ENCODE data around the gene URB1.

Gene URB1

DNA sequence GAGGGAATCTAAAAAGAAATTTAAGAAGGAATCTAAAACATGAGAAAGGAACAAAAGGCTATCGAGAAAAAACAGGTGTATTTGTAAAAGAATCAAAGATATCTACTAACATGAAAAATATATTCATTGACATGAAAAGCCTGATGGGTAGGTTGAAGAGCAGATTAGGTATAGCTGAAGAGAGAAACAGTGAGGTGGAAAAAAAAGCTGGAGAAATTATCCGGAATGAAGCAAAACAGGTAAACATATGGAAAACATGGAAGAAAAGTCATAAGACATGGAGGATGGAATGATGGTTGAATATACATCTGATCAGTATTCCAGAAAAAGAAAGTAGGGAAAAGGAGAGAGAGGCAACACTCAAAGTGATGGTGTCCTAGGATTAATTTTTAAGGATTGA lies 29.3 kb upstream of the URB1 start:
- no peak overlapping the region for H4K5ac ChIP-seq (ENCODE audit: low read length)
- no peak overlapping the region for H2BK5ac ChIP-seq (ENCODE audit: low read length)
- H3K9ac ChIP-seq (ENCODE audit: low read length) = no peak overlapping the region
- no peaks in the 10 kb centered on the region for H3K79me1 ChIP-seq (ENCODE audit: low read length)
- H4K8ac ChIP-seq (ENCODE audit: low read depth, low read length) = no peak overlapping the region
- H3K18ac ChIP-seq (ENCODE audit: low read length) = no peak overlapping the region
- no peak overlapping the region for H3K27ac ChIP-seq (ENCODE audit: low read depth, low read length)
- no peak overlapping the region for H2BK120ac ChIP-seq (ENCODE audit: low read depth, low read length)
- DNase-seq = no peak
- no peak overlapping the region for H3K56ac ChIP-seq (ENCODE audit: low read length)
- no peaks in the 10 kb centered on the region for H3K4me1 ChIP-seq (ENCODE audit: control insufficient read depth, low read depth, low read length)
- H3K27me3 ChIP-seq (ENCODE audit: insufficient read depth, low read length, poor library complexity) = no peaks in the 10 kb centered on the region
- H2BK15ac ChIP-seq (replicated peaks; ENCODE audit: low read depth) = no peak overlapping the region
- no CpG with 5 or more reads among the region's 2 CpGs for WGBS (ENCODE audit: extremely low coverage, insufficient coverage, low lambda C conversion rate)
- no peak overlapping the region for H2AK5ac ChIP-seq (ENCODE audit: low read length)
- H3K23ac ChIP-seq (ENCODE audit: low read length) = no peak overlapping the region
- no peak overlapping the region for H3K4me3 ChIP-seq (ENCODE audit: low read length)
- no peak overlapping the region for H3K4ac ChIP-seq (ENCODE audit: low read depth, low read length)
- no peaks in the 10 kb centered on the region for H3K79me2 ChIP-seq (ENCODE audit: control insufficient read depth, insufficient read depth, low read length)
- H3K4me2 ChIP-seq (ENCODE audit: low read length) = no peak overlapping the region
- H3K36me3 ChIP-seq (ENCODE audit: control insufficient read depth, insufficient read depth, low read length) = no peaks in the 10 kb centered on the region

DNA sequence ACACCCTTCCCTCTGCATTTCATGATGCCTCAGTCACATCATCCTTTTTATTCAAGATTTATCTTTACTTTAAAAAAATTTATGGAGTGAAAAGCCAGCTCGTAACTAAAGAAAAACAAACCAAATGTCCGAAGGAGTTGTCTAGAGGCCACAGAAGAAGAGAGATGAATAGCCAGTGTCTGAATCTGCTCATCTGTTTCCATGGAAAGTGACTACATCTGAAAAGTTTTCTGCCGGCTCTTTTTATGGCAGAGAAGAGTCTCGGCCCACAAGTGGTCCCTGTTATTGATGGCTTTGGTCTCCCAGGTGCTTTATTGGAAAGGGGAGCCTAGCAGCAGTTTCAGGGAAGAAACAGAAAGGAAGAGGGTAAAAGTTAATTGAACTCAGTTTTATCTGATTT lies 25.3 kb upstream of the URB1 start:
- H3K4me3 ChIP-seq (ENCODE audit: low read length) = no peak overlapping the region
- H3K79me1 ChIP-seq (ENCODE audit: low read length) = no peaks in the 10 kb centered on the region
- no peak overlapping the region for H3K4me2 ChIP-seq (ENCODE audit: low read length)
- no peak overlapping the region for H2BK5ac ChIP-seq (ENCODE audit: low read length)
- no peak overlapping the region for H4K5ac ChIP-seq (ENCODE audit: low read length)
- H3K9ac ChIP-seq (ENCODE audit: low read length) = no peak overlapping the region
- no peak for DNase-seq
- no peak overlapping the region for H2BK120ac ChIP-seq (ENCODE audit: low read depth, low read length)
- H3K4me1 ChIP-seq (ENCODE audit: control insufficient read depth, low read depth, low read length) = no peaks in the 10 kb centered on the region
- no peak overlapping the region for H3K27ac ChIP-seq (ENCODE audit: low read depth, low read length)
- peaks cover 7% of the 10 kb centered on the region for H3K27me3 ChIP-seq (ENCODE audit: insufficient read depth, low read length, poor library complexity)
- H3K18ac ChIP-seq (ENCODE audit: low read length) = no peak overlapping the region
- no peak overlapping the region for H2AK5ac ChIP-seq (ENCODE audit: low read length)
- no peak overlapping the region for H3K23ac ChIP-seq (ENCODE audit: low read length)
- no peaks in the 10 kb centered on the region for H3K79me2 ChIP-seq (ENCODE audit: control insufficient read depth, insufficient read depth, low read length)
- WGBS (ENCODE audit: extremely low coverage, insufficient coverage, low lambda C conversion rate) = no CpG with 5 or more reads among the region's 4 CpGs
- no peak overlapping the region for H3K56ac ChIP-seq (ENCODE audit: low read length)
- no peak overlapping the region for H4K8ac ChIP-seq (ENCODE audit: low read depth, low read length)
- no peak overlapping the region for H2BK15ac ChIP-seq (replicated peaks; ENCODE audit: low read depth)
- H3K36me3 ChIP-seq (ENCODE audit: control insufficient read depth, insufficient read depth, low read length) = no peaks in the 10 kb centered on the region
- H3K4ac ChIP-seq (ENCODE audit: low read depth, low read length) = no peak overlapping the region

DNA sequence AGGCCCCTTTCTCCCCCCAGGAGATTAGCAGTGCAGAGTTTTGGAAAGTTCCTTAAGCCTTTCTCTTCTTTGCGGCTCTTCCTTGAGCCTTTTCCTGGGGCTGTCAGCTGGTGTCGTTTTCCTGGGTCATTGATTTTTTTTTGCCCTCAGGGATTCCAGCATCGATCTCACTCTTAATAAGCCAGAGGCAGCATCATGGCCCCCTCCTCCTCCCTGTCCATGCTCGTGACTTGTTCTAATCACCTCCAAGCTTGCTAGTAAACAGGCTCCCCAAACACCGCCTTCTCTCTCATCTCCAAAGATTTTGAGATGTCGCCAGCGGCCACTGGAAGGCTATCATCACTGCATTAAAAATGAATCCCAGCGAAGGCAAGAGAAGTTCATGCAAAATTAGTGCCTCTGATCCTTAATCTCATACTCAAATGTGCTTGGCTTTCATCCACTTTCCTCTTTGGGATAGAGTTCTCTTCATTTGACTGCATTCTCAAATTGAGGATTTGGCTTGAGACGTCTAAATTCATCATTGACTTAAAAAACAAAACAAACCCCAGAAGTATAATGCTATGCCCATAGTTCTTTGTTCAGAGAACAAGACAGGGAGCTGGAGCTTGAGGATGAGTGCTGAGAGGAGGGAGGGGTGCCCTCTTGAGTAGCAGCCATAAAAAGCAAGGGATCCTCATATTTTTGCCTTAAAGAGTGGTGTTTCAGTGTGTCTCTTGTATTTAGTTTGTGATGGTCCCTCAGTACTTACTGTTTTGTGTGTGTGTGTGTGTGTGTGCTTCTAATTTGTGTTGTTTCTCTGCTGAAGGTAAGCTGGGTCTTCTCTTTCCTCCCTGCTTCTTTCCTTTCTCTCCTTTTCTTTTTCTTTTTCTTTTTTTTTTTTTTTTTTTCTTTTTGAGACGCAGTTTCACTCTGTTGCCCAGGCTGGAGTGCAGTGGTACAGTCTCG lies 22.9 kb upstream of the URB1 start:
- no peaks in the 10 kb centered on the region for H3K79me2 ChIP-seq (ENCODE audit: control insufficient read depth, insufficient read depth, low read length)
- no peak overlapping the region for H3K4me2 ChIP-seq (ENCODE audit: low read length)
- no peak overlapping the region for H2BK5ac ChIP-seq (ENCODE audit: low read length)
- H3K79me1 ChIP-seq (ENCODE audit: low read length) = no peaks in the 10 kb centered on the region
- no peak for DNase-seq
- H3K23ac ChIP-seq (ENCODE audit: low read length) = peak overlapping the region; percentile 66
- no peak overlapping the region for H3K27ac ChIP-seq (ENCODE audit: low read depth, low read length)
- H3K4ac ChIP-seq (ENCODE audit: low read depth, low read length) = no peak overlapping the region
- no peak overlapping the region for H3K18ac ChIP-seq (ENCODE audit: low read length)
- H4K5ac ChIP-seq (ENCODE audit: low read length) = no peak overlapping the region
- H3K36me3 ChIP-seq (ENCODE audit: control insufficient read depth, insufficient read depth, low read length) = no peaks in the 10 kb centered on the region
- H2BK120ac ChIP-seq (ENCODE audit: low read depth, low read length) = no peak overlapping the region
- no peak overlapping the region for H3K56ac ChIP-seq (ENCODE audit: low read length)
- no peaks in the 10 kb centered on the region for H3K4me1 ChIP-seq (ENCODE audit: control insufficient read depth, low read depth, low read length)
- no peak overlapping the region for H4K8ac ChIP-seq (ENCODE audit: low read depth, low read length)
- H2AK5ac ChIP-seq (ENCODE audit: low read length) = no peak overlapping the region
- no peak overlapping the region for H2BK15ac ChIP-seq (replicated peaks; ENCODE audit: low read depth)
- H3K4me3 ChIP-seq (ENCODE audit: low read length) = no peak overlapping the region
- peaks cover 24% of the 10 kb centered on the region for H3K27me3 ChIP-seq (ENCODE audit: insufficient read depth, low read length, poor library complexity)
- no CpG with 5 or more reads among the region's 11 CpGs for WGBS (ENCODE audit: extremely low coverage, insufficient coverage, low lambda C conversion rate)
- no peak overlapping the region for H3K9ac ChIP-seq (ENCODE audit: low read length)

DNA sequence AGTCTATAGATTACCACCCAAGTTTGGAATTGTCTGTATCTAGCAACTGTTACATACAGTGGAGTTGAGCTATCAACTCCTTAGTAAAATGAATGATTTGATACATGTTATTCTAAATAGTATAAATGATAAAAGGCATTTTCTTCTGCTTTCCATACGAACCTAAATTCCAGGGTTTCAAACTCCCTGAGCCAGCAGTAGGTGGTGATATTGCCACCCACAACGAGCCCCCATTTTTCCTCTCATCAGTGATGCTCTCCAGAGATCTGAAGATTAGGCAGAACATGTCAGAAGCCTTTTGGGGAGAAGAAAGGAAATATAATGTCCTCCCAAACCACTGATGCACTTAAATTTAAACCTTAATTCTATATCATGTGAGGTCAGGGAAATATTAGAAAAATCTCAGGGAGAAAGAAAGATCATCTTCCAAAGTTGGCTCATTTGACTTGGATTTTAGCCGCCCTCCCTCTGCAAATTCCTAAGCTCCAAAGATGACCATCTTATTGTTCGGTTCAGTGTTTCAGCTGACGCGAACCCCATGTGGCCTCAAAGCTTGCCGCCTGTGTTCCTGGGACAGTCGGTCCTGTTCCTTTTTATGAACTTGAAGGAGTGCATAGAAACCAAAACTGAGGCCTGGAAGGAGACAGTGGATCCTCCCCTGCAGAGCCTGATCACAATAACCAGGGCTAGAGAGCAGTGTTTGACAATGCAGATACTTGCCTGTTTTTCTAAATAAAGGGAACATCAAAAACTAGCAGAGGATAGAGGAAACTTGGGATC lies 22.0 kb upstream of the URB1 start:
- no peak overlapping the region for H4K5ac ChIP-seq (ENCODE audit: low read length)
- H3K4ac ChIP-seq (ENCODE audit: low read depth, low read length) = no peak overlapping the region
- no peak overlapping the region for H2AK5ac ChIP-seq (ENCODE audit: low read length)
- no peak overlapping the region for H4K8ac ChIP-seq (ENCODE audit: low read depth, low read length)
- H3K79me1 ChIP-seq (ENCODE audit: low read length) = no peaks in the 10 kb centered on the region
- no peaks in the 10 kb centered on the region for H3K79me2 ChIP-seq (ENCODE audit: control insufficient read depth, insufficient read depth, low read length)
- no peak overlapping the region for H3K23ac ChIP-seq (ENCODE audit: low read length)
- H3K4me3 ChIP-seq (ENCODE audit: low read length) = no peak overlapping the region
- no peak overlapping the region for H3K9ac ChIP-seq (ENCODE audit: low read length)
- no peak overlapping the region for H3K18ac ChIP-seq (ENCODE audit: low read length)
- WGBS (ENCODE audit: extremely low coverage, insufficient coverage, low lambda C conversion rate) = no CpG with 5 or more reads among the region's 8 CpGs
- no peak overlapping the region for H3K27ac ChIP-seq (ENCODE audit: low read depth, low read length)
- no peaks in the 10 kb centered on the region for H3K4me1 ChIP-seq (ENCODE audit: control insufficient read depth, low read depth, low read length)
- H2BK15ac ChIP-seq (replicated peaks; ENCODE audit: low read depth) = no peak overlapping the region
- no peak overlapping the region for H2BK5ac ChIP-seq (ENCODE audit: low read length)
- H3K27me3 ChIP-seq (ENCODE audit: insufficient read depth, low read length, poor library complexity) = peaks cover 25% of the 10 kb centered on the region
- no peak for DNase-seq
- H2BK120ac ChIP-seq (ENCODE audit: low read depth, low read length) = no peak overlapping the region
- H3K56ac ChIP-seq (ENCODE audit: low read length) = no peak overlapping the region
- no peak overlapping the region for H3K4me2 ChIP-seq (ENCODE audit: low read length)
- no peaks in the 10 kb centered on the region for H3K36me3 ChIP-seq (ENCODE audit: control insufficient read depth, insufficient read depth, low read length)

DNA sequence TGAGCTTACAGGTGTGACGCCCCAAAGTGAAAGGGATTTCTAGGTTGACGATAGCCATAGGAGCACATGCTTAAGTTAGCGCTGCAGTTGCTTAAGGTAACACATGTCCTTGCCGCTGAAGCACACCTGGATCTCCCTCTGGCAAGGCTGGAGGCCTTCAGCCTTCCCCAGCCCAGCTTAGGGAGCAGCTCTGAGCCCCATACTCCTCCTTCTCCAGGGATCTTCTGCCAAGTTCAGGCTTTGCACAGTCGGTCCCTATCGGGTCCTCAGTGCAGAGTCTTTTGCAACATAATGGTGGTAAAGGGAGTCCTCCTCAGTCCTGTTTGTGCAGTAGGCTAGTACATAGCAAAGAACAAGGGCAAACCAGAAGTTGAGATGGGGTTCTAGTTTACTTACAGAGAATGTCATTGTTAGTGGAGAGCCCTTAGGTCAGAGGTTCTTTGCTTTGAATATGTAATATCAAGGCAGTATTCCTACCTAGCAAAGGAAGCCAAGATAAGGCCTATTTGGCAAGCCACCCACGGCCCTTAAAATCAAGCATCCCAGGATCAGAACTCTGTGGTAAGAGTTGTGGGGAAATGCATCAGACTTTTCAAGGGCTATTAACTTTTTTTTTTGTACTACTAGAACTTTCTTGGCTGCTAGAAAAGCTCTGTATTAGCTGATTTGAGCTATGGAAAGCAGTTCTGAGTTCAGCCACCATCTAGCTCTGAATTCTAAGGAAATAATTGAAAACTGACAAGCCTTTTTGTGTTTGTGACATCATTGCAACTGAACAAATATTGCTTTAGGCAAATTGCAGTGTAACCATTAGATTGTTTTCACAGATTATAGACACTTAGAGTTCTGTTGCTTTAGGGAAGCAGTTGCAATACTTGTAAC lies 21.1 kb upstream of the URB1 start:
- Histone ChIP-seq H2BK120ac (ENCODE audit: low read depth, low read length) (no peak overlapping the region), H4K5ac (ENCODE audit: low read length) (no peak overlapping the region), H2BK15ac (replicated peaks; ENCODE audit: low read depth) (no peak overlapping the region), H3K79me2 (ENCODE audit: control insufficient read depth, insufficient read depth, low read length) (no peaks in the 10 kb centered on the region), H3K4me2 (ENCODE audit: low read length) (no peak overlapping the region), H3K27me3 (ENCODE audit: insufficient read depth, low read length, poor library complexity) (peaks cover 25% of the 10 kb centered on the region), H3K9ac (ENCODE audit: low read length) (no peak overlapping the region), H3K56ac (ENCODE audit: low read length) (no peak overlapping the region), H2AK5ac (ENCODE audit: low read length) (no peak overlapping the region), H3K4me3 (ENCODE audit: low read length) (no peak overlapping the region), H3K18ac (ENCODE audit: low read length) (no peak overlapping the region), H4K8ac (ENCODE audit: low read depth, low read length) (no peak overlapping the region), H3K4ac (ENCODE audit: low read depth, low read length) (no peak overlapping the region), H3K27ac (ENCODE audit: low read depth, low read length) (no peak overlapping the region), H3K36me3 (ENCODE audit: control insufficient read depth, insufficient read depth, low read length) (no peaks in the 10 kb centered on the region), H2BK5ac (ENCODE audit: low read length) (no peak overlapping the region), H3K23ac (ENCODE audit: low read length) (no peak overlapping the region), H3K79me1 (ENCODE audit: low read length) (no peaks in the 10 kb centered on the region), H3K4me1 (ENCODE audit: control insufficient read depth, low read depth, low read length) (no peaks in the 10 kb centered on the region)
- WGBS (ENCODE audit: extremely low coverage, insufficient coverage, low lambda C conversion rate) = no CpG with 5 or more reads among the region's 7 CpGs
- no peak for DNase-seq

All from mesendoderm (in vitro differentiated cells).